K562 (cell line): ENCODE data around the gene SLBP. TPM values are rescaled to one million over a fixed set of nuclear protein-coding genes. Genes with fewer than 3 reads are reported as not detected.

Experiments used
- CXXC5 ChIP-seq: fragments of 250-450 bp; sonication (Bioruptor Pico); IDR thresholded peaks from 2 replicates; pipeline ENCODE4 v1.8.0; 2022; ENCODE audit warnings: inconsistent platforms, mild to moderate bottlenecking, moderate library complexity
- MTA1 ChIP-seq: fragments of 450-650 bp; IDR thresholded peaks from 2 replicates; pipeline ENCODE4 v1.6.1; 2017; ENCODE audit warnings: borderline replicate concordance
- POLR2AphosphoS5 ChIP-seq: IDR thresholded peaks from 2 replicates; pipeline ENCODE4 v1.6.1; 2011; ENCODE audit warnings: mild to moderate bottlenecking, low read depth, low read length, moderate library complexity; ENCODE audit not compliant: control insufficient read depth, insufficient read depth
- POLR2H ChIP-seq: IDR thresholded peaks from 2 replicates; pipeline ENCODE4 v1.6.1; 2016; ENCODE audit warnings: missing genetic modification characterization, low read depth, mild to moderate bottlenecking, control low read depth, missing compliant biosample characterization, moderate library complexity
- REST ChIP-seq, 2 experiments: fragments of 450-650 bp; formaldehyde crosslinking in 1 of 2; IDR thresholded peaks; 2 replicates each; pipeline versions ENCODE4 v1.4.0 to v1.6.1; 2014 to 2020; ENCODE audit warnings: mild to moderate bottlenecking in 2 of 2, borderline replicate concordance in 1 of 2, low read depth in 1 of 2
- SMARCC2 ChIP-seq: fragments of 450-650 bp; IDR thresholded peaks from 2 replicates; pipeline ENCODE4 v1.6.1; 2017; ENCODE audit warnings: antibody characterized with exemption, moderate library complexity, mild to moderate bottlenecking, low read depth
- SP1 ChIP-seq: sonication (generic); formaldehyde crosslinking; IDR thresholded peaks from 2 replicates; pipeline ENCODE4 v1.8.1; 2022; ENCODE audit warnings: mild to moderate bottlenecking, missing genetic modification reagents
- ZNF140 ChIP-seq: fragments of 250-450 bp; sonication (Bioruptor Pico); IDR thresholded peaks from 2 replicates; pipeline ENCODE4 v1.8.0; 2021; ENCODE audit warnings: moderate library complexity, mild to moderate bottlenecking, inconsistent platforms
- ZNF232 ChIP-seq: sonication (generic); formaldehyde crosslinking; IDR thresholded peaks from 2 replicates; pipeline ENCODE4 v1.8.0; 2022; ENCODE audit warnings: mild to moderate bottlenecking, missing genetic modification reagents
- ZNF57 ChIP-seq: fragments of 450-650 bp; formaldehyde crosslinking; IDR thresholded peaks from 2 replicates; pipeline ENCODE4 v1.4.0; 2020; ENCODE audit warnings: mild to moderate bottlenecking, moderate library complexity
- ZNF79 ChIP-seq: fragments of 250-450 bp; sonication (Bioruptor Pico); IDR thresholded peaks from 2 replicates; pipeline ENCODE4 v1.4.0; 2020; ENCODE audit warnings: low read depth, mild to moderate bottlenecking, moderate library complexity
- polyA plus RNA-seq, 8 experiments: library from polyadenylated mRNA; depleted of rRNA in 4 of 8; stranded (reverse) in 5 of 8; unstranded in 3 of 8; fragments of >200 nt; fragmentation: Nextera tagmentation in 2 of 8; fragmentation: Illumina TruSeq in 1 of 8; extraction: Ambion mirVana in 2 of 8; extraction: Trizol in 1 of 8; gene quantifications; 2 replicates each; pipeline versions ENCODE4 v1.2.1 to v1.2.3, GENCODE V29; 2011 to 2014; ENCODE audit warnings: inconsistent platforms in 1 of 8, missing spikeins in 1 of 8
- total RNA-seq, 7 experiments: library from RNA; depleted of rRNA in 6 of 7; stranded (reverse); fragments of >200 nt in 6 of 7; fragmentation: Illumina TruSeq in 2 of 7; extraction: Trizol in 2 of 7; gene quantifications; 2 replicates each; pipeline versions ENCODE4 v1.2.1 to v1.2.3, GENCODE V29; 2011 to 2021; ENCODE audit warnings: low replicate concordance in 1 of 7
- TF ChIP-seq, protein P1 (sequence below): fragments of 450-650 bp; formaldehyde crosslinking; IDR thresholded peaks from 2 replicates; pipeline ENCODE4 v1.4.0; 2020; ENCODE audit warnings: mild to moderate bottlenecking, moderate library complexity
- TF ChIP-seq, protein P2 (sequence below): fragments of 250-450 bp; sonication (Bioruptor Pico); IDR thresholded peaks from 2 replicates; pipeline ENCODE4 v1.5.0; 2021; ENCODE audit warnings: mild to moderate bottlenecking, borderline replicate concordance

The SLBP gene
- total and polyA plus RNA-seq, 9 of the 15 experiments (the other 6 are each of a cell fraction or from before 2014, with no cell fraction given): 49.4 to 221 (median 162) TPM

- TF ChIP-seq POLR2H (no peak), REST (IDR thresholded peaks at IDR 0.05; ENCODE audit: borderline replicate concordance) (no peak), REST (CRISPR knock-in tag; IDR thresholded peaks at IDR 0.05; ENCODE audit: low read depth) (0 out of 2 replicates have a peak, but pooled peaks have one; percentile 62), POLR2AphosphoS5 (peak; percentile 40; the same call in 1 of the 2 replicates), SMARCC2 (no peak), ZNF232 (CRISPR knock-in tag) (peak; percentile 92), ZNF140 (CRISPR knock-in tag) (no peak), CXXC5 (CRISPR knock-in tag) (peak; percentile 92), SP1 (CRISPR knock-in tag) (no peak; the same call in 1 of the 2 replicates), MTA1 (no peak), ZNF57 (CRISPR knock-in tag) (no peak), ZNF79 (CRISPR knock-in tag) (no peak)
- TF ChIP-seq, protein P1, sequence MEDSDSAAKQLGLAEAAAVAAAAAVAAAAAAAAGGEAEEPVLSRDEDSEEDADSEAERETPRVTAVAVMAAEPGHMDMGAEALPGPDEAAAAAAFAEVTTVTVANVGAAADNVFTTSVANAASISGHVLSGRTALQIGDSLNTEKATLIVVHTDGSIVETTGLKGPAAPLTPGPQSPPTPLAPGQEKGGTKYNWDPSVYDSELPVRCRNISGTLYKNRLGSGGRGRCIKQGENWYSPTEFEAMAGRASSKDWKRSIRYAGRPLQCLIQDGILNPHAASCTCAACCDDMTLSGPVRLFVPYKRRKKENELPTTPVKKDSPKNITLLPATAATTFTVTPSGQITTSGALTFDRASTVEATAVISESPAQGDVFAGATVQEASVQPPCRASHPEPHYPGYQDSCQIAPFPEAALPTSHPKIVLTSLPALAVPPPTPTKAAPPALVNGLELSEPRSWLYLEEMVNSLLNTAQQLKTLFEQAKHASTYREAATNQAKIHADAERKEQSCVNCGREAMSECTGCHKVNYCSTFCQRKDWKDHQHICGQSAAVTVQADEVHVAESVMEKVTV (CRISPR knock-in tag): no peak
- TF ChIP-seq, protein P2, sequence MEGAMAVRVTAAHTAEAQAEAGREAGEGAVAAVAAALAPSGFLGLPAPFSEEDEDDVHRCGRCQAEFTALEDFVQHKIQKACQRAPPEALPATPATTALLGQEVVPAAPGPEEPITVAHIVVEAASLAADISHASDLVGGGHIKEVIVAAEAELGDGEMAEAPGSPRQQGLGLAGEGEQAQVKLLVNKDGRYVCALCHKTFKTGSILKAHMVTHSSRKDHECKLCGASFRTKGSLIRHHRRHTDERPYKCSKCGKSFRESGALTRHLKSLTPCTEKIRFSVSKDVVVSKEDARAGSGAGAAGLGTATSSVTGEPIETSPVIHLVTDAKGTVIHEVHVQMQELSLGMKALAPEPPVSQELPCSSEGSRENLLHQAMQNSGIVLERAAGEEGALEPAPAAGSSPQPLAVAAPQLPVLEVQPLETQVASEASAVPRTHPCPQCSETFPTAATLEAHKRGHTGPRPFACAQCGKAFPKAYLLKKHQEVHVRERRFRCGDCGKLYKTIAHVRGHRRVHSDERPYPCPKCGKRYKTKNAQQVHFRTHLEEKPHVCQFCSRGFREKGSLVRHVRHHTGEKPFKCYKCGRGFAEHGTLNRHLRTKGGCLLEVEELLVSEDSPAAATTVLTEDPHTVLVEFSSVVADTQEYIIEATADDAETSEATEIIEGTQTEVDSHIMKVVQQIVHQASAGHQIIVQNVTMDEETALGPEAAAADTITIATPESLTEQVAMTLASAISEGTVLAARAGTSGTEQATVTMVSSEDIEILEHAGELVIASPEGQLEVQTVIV (CRISPR knock-in tag): no peak
Observed at GRCh38 chr4:1683736-1684505, 28.2 kb downstream of the SLBP start, which contains the start of gene FAM53A (continued).
